Peyer's patch (tissue), 4 donors: Measurements from ENCODE around the gene GALNT17. TPM values are rescaled to one million over a fixed set of nuclear protein-coding genes. Genes with fewer than 3 reads are reported as not detected.

ENCODE experiments used
- DNase-seq, 3 donors: peaks; one replicate each; pipeline ENCODE4 v3.0.0-alpha.2; 2017 to 2019
- H3K27ac ChIP-seq, 4 donors: fragments of 200-600 bp; sonication (generic); one replicate each; pipeline ENCODE4 v1.5.1; 2016 to 2019
- H3K27me3 ChIP-seq, 2 donors: fragments of 200-600 bp; sonication (generic); one replicate each; pipeline ENCODE4 v1.5.1; 2019
- H3K36me3 ChIP-seq, 3 donors: fragments of 200-600 bp; sonication (generic); one replicate each; pipeline ENCODE4 v1.5.1; 2016 to 2019
- H3K4me1 ChIP-seq, 4 donors: fragments of 200-600 bp; sonication (generic); one replicate each; pipeline ENCODE4 v1.5.1; 2016 to 2019
- H3K4me3 ChIP-seq, 4 donors: fragments of 200-600 bp; sonication (generic); 1 replicate in 3 of 4; 2 replicates in 1 of 4; pipeline ENCODE4 v1.5.1; 2016 to 2019; ENCODE audit warnings: mild to moderate bottlenecking in 1 of 4
- H3K9me3 ChIP-seq, 4 donors: fragments of 200-600 bp; sonication (generic); one replicate each; pipeline ENCODE4 v1.5.1; 2016 to 2019; ENCODE audit warnings: mild to moderate bottlenecking in 1 of 4
- POLR2A ChIP-seq, 2 donors: fragments of 450-650 bp; IDR thresholded peaks; one replicate each; pipeline ENCODE4 v1.5.1; 2017; ENCODE audit warnings: antibody characterized with exemption in 2 of 2, mild to moderate bottlenecking in 2 of 2, moderate library complexity in 2 of 2
- total RNA-seq, 4 donors: library from RNA; depleted of rRNA; stranded (reverse); fragments of >200 nt; gene quantifications; one replicate each; pipeline ENCODE4 v1.1.0, GENCODE V29; 2016
- TF ChIP-seq, protein P1 (sequence below), 6 experiments: fragments of 450-650 bp in 4 of 6; fragments of 200-600 bp in 2 of 6; sonication (generic) in 1 of 6; IDR thresholded peaks; one replicate each; pipeline ENCODE4 v1.5.1; 2017 to 2019; ENCODE audit warnings: antibody characterized with exemption in 6 of 6, mild to moderate bottlenecking in 3 of 6, moderate library complexity in 1 of 6

GALNT17 gene
- total RNA-seq, 4 donors from 2014 or later: 0.88 to 17.3 (median 2.3) TPM

DNA sequence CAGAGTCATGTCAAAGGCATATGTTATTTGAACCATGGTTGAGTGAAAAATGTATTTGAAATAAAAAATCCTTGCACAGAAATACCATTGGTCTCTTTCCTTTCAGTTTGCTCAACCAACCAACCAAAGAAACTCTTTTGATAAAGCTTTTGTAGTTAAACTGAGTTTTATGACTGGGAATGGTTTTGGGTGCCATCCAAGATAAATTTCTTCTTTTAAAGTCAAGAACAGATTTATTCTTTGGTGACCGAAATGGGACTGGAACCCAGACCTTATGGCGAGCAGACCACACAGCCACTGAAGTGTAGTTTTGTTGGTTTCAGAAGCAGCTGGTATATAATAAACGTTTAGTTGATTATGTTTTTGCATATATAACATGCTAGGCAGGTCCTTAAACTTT is 2.8 kb upstream of the GALNT17 start:
- Histone ChIP-seq H3K4me3 (no peak overlapping the region), H3K36me3 (no peaks in the 10 kb centered on the region), H3K4me1 (no peaks in the 10 kb centered on the region), H3K27ac (no peak overlapping the region), H3K27me3 (no peaks in the 10 kb centered on the region), H3K9me3 (no peaks in the 10 kb centered on the region)
- TF ChIP-seq, protein P1, sequence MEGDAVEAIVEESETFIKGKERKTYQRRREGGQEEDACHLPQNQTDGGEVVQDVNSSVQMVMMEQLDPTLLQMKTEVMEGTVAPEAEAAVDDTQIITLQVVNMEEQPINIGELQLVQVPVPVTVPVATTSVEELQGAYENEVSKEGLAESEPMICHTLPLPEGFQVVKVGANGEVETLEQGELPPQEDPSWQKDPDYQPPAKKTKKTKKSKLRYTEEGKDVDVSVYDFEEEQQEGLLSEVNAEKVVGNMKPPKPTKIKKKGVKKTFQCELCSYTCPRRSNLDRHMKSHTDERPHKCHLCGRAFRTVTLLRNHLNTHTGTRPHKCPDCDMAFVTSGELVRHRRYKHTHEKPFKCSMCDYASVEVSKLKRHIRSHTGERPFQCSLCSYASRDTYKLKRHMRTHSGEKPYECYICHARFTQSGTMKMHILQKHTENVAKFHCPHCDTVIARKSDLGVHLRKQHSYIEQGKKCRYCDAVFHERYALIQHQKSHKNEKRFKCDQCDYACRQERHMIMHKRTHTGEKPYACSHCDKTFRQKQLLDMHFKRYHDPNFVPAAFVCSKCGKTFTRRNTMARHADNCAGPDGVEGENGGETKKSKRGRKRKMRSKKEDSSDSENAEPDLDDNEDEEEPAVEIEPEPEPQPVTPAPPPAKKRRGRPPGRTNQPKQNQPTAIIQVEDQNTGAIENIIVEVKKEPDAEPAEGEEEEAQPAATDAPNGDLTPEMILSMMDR (IDR thresholded peaks at IDR 0.05): no peak
- no peak for DNase-seq

- Histone ChIP-seq H3K4me3 (no peak overlapping the region), H3K36me3 (no peaks in the 10 kb centered on the region), H3K9me3 (no peaks in the 10 kb centered on the region), H3K27me3 (no peaks in the 10 kb centered on the region), H3K27ac (no peak overlapping the region), H3K4me1 (no peaks in the 10 kb centered on the region)
- TF ChIP-seq POLR2A (IDR thresholded peaks at IDR 0.05): no peak
- TF ChIP-seq, protein P1 (IDR thresholded peaks at IDR 0.05): no peak
- DNase-seq: no peak
Measured at GRCh38 chr7:71130031-71130679, 1.8 kb upstream of the GALNT17 start.

DNA sequence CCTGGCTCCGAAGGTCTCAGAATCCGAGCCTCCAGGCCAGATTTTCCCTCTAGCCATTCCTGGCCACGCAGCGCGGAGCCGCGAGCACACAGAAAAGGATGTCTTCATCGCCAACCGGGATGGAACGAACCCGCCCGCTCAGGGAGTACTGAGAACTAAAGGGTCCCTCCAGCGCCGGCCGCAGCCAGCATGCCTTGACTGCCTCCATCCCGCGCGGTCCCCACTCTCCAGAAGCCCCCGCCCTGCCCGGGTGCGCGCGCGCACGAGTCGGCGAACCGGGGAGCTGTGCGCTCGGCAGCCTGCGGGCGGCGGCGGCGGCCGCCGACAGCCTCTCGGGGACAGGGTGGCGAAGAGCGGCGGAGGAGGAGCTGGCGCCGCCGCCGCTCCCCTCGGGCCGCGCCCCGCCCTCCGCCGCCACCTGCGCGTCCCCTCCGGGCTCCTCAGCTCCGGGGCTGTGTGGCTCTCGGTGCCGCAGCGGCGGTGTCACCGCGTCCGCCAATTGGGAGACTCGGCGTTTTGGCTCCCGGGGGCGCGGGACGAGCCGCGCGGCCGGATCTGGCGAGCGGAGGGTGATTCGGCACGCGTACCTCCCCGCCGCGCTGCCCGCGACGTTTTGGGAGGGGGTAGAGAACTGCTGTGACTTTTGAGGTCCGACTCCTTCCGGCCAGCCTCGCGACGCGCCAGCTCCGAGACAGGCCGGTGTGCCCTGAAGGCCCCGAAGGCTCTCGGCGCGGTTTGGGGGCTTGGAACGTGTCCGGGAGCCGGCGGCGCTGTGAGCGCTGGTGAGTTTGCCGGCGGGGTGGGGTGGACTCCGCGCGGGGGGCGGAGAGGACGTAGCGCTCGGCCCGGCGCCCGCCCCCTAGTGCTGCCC is 453 bp upstream of the GALNT17 start:
- Histone ChIP-seq H3K4me3 (peak overlapping the region; percentile 15 to 55 (median 35)), H3K27ac (peak overlapping the region in 1 of 4 donors; percentile 42), H3K27me3 (no peaks in the 10 kb centered on the region), H3K36me3 (no peaks in the 10 kb centered on the region), H3K9me3 (no peaks in the 10 kb centered on the region), H3K4me1 (no peaks in the 10 kb centered on the region)
- TF ChIP-seq, protein P1 (IDR thresholded peaks at IDR 0.05): no peak
- TF ChIP-seq POLR2A (IDR thresholded peaks at IDR 0.05): no peak
- DNase-seq: peak in 1 of 3 donors; percentile 50

DNA sequence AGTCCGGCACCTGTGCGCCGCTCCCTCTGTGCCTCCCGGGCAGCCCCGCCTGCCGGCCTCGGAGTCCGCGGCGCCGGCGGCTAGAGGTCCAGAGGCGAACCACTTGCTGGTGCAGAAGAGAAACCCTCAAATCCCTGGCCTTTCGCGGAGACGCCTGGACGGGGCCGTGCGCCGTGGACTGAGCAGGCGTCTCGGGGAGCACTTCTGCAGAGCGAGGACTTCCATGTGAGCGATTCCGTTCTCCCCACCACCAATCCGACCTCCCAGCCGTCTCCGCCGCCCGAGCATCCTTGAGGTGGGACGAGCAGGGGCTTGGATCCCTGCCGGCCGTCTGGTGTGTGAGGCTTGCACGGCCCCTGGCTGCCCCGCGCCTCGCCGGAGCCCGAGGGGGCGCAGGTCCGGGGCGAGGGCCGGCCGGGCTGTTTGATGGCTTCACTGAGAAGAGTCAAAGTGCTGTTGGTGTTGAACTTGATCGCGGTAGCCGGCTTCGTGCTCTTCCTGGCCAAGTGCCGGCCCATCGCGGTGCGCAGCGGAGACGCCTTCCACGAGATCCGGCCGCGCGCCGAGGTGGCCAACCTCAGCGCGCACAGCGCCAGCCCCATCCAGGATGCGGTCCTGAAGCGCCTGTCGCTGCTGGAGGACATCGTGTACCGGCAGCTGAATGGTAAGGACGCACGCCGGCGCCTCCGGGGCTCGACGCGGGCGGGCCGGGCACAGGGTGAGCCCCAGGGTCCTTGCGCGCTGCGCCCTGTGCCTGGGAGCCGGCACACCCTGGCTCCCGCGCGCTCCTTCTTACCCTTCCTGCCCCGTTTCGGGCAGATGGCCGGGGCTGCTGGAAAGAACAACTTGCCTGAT is 660 bp downstream of the GALNT17 start:
- no peaks in the 10 kb centered on the region for H3K9me3 ChIP-seq
- H3K4me1 ChIP-seq: no peaks in the 10 kb centered on the region
- no peaks in the 10 kb centered on the region for H3K36me3 ChIP-seq
- H3K27me3 ChIP-seq: no peaks in the 10 kb centered on the region
- no peak overlapping the region for H3K27ac ChIP-seq
- no peak for TF ChIP-seq POLR2A (IDR thresholded peaks at IDR 0.05)
- TF ChIP-seq, protein P1 (IDR thresholded peaks at IDR 0.05): no peak
- no peak for DNase-seq
- peak overlapping the region; percentile 15 to 55 (median 35) for H3K4me3 ChIP-seq

- TF ChIP-seq, protein P1 (IDR thresholded peaks at IDR 0.05): no peak
- no peak for TF ChIP-seq POLR2A (IDR thresholded peaks at IDR 0.05)
- Histone ChIP-seq H3K27ac (no peak overlapping the region), H3K9me3 (no peaks in the 10 kb centered on the region), H3K4me1 (no peaks in the 10 kb centered on the region), H3K36me3 (no peaks in the 10 kb centered on the region), H3K27me3 (no peaks in the 10 kb centered on the region), H3K4me3 (peak overlapping the region in 2 of 4 donors; percentile 12 to 55)
- DNase-seq: no peak
Measured at GRCh38 chr7:71133232-71133622, 1.3 kb downstream of the GALNT17 start.
